ENCODE results near the gene KIF6.

Gene KIF6

GRCh38 chr6:39664173-39664572 is 61.0 kb downstream of the KIF6 start:
- peak; percentile 14 for DNase-seq (ENCODE audit: low spot score)

DNA sequence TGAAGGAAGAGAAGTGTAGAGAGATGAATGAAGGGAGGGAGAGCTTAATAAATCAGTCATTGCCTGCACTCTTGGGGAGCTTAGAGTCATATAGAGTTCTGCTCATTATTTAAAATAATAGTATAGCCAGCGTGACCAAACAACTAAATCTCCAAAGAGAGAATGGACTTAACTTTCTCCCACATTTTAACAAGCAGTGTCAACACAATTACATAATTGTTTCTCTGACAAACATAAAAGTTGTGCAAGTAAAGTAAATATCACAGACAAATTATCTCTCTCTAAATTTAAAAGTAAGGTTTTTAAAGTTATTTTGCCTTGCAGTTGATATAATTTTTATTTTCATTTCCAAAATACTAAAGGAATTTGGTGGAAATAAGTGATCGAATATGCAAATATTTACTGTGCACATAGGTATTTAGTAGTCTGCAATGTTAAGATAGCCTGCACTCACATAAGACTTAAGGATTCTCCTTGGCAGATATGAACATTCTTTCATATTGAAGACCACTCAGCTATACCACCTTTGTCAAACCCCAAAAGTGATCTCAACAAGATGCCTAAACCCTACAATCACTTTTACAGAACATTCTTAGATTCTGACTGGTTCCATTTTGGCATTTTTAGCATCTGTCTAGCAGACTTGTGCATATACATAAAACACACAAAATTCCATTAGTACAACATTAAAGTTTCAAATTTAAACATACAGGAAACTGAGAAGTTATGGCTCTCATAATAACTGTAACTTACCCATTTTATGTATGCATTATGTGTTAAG is 67.7 kb downstream of the KIF6 start:
- no peak for DNase-seq (ENCODE audit: low spot score)

GRCh38 chr6:39654121-39654520 is 71.1 kb downstream of the KIF6 start:
- no peak for DNase-seq (ENCODE audit: low spot score)

- no peak for DNase-seq (ENCODE audit: low spot score)
These were observed 71.6 kb downstream of the KIF6 start for GRCh38 chr6:39653612-39654011.

- DNase-seq (ENCODE audit: low spot score) = no peak
These were observed 75.2 kb downstream of the KIF6 start for GRCh38 chr6:39649996-39650395.

GRCh38 chr6:39646751-39647420 is 78.3 kb downstream of the KIF6 start:
- DNase-seq (ENCODE audit: low spot score) = no peak

DNA sequence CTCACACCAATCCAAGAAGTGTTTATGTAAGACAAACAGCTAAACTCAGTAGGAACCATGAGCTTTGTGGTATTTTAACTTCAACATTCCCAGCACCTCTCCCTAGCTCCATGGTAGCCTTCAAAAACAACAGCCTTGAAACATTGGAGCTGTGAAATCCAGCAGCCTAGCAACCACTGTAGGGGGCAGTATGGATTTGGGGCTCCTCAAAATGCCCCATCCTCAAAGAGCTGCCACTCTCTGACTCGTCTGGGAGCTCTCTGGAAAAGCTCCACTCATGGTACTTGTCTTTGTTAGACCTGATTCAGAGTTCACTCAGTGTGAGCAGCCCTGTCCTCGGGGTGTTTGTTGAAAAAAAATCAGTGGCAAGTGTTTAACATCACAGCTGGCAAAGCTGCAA is 82.9 kb downstream of the KIF6 start:
- DNase-seq (ENCODE audit: low spot score) = no peak

- DNase-seq (ENCODE audit: low spot score) = no peak
These were observed 86.9 kb downstream of the KIF6 start for GRCh38 chr6:39638126-39638822.

DNA sequence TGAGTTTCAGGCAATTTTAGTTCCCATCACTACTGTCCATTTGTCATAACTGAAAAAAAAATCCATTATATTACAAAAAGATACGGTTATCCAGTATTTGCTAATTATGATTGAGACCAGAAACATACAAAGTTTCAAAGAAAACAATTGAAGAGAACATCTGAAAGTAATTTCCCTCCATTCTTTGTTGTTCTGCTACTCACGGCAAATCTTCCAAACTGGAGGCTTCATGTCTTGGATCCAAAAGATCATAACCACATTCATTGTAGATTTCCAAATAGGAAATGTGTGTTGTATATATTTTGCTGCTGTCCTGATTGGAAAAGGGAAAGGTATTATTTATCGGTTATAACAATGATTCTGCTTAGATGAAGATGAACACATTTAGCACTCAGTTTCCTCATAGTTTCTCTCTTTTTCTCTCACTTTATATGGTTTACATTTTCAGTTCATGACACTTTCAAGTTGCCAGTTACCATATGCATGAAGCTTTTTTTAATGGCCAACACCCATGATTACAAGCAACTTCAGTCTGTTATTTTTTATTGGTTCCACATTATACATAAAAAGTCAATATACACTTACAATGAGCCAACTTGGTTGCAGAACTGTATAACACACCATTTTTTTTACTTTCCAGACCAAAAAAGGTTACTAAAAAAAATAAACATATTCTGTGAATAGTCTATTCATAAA is 90.4 kb downstream of the KIF6 start:
- no peak for DNase-seq (ENCODE audit: low spot score)

DNA sequence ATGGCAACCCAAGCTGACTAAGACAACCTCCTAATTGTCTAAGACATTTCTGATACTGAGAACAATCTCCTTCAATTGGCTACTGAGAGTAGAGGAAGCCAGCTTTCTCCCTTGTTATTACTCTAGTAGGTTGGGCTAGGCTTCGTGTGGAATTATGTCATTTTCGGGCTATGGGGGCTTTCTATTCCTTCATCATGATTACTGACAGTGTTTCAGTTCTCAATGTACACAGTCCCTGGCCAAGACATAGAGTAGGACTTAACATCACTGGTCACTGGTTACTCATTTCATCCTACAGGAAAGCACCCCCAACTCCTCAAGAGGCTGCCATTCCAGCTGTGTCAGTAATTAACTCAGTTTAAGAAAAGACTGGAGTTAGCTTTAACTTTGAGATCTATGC is 100.0 kb downstream of the KIF6 start:
- DNase-seq (ENCODE audit: low spot score) = no peak

DNA sequence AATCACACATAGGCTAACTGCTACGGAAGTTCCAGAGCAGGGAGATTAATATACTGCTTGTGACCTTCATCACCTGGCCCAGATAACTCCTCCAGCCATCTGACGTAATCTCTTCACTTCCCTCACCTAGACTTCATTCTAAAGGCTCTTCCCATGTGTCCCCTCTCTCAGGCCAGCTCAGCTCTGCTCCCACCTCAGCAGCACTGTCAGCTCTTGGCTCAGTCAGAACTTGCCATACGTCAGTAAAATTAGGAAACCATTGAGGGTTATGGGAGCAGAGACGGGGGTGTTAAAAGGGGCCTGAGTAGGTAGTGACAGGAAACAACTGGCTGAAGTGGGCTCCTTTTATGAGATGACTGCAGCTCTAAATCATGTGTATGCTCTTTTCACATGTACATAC is 101.5 kb downstream of the KIF6 start:
- no peak for DNase-seq (ENCODE audit: low spot score)

GRCh38 chr6:39617520-39617919 is 107.7 kb downstream of the KIF6 start:
- no peak for DNase-seq (ENCODE audit: low spot score)

GRCh38 chr6:39617026-39617425 is 108.2 kb downstream of the KIF6 start:
- no peak for DNase-seq (ENCODE audit: low spot score)

- DNase-seq (ENCODE audit: low spot score) = no peak
These were observed 109.6 kb downstream of the KIF6 start for GRCh38 chr6:39615622-39616021.

DNA sequence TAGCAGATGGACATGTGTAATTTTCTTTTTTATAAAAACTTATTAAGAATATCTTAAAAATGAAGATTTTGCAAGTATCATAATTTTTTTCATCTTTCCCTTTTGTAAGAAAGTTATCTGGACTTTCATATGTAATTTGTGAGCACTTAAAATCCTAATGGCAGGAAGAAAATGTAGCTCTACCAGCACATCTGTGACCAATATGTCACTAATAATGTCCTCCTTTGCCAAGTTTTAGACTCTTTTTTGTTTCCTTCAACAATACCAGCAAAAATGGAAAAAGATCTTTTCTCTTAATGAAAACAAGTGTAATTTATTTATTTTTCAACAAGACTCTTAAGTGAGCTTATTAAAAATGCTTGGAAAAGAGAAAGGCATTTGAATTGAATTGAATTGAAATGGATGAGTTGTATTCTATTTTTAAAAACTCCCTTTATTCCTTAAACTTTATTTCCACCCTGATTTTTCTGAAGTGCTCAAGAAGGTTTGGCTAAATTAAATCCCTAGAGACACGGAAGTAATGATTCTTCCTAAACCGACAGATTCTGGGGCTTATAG is 110.7 kb downstream of the KIF6 start:
- no peak for DNase-seq (ENCODE audit: low spot score)

DNA sequence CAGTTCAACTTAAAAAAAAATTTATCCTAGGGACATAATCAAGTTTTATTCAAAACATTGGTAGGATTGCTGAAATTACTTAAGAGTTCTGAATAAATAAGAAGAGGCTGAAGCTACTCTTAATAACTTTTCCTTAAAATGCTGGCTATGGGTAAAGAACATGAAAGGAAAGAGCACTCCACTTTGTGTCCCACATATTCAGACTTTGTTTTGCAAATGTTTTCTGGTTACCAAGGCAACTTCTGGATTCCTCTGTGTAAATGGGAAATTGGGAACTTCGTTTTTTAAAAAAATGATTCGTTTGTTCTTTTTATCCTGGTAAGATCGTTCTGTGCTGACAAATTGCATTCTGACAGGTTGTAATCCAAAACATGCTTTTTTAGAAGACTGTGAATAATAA is 115.0 kb downstream of the KIF6 start:
- DNase-seq (ENCODE audit: low spot score) = no peak

- DNase-seq (ENCODE audit: low spot score) = no peak
These were observed 116.4 kb downstream of the KIF6 start for GRCh38 chr6:39608652-39609345.

DNA sequence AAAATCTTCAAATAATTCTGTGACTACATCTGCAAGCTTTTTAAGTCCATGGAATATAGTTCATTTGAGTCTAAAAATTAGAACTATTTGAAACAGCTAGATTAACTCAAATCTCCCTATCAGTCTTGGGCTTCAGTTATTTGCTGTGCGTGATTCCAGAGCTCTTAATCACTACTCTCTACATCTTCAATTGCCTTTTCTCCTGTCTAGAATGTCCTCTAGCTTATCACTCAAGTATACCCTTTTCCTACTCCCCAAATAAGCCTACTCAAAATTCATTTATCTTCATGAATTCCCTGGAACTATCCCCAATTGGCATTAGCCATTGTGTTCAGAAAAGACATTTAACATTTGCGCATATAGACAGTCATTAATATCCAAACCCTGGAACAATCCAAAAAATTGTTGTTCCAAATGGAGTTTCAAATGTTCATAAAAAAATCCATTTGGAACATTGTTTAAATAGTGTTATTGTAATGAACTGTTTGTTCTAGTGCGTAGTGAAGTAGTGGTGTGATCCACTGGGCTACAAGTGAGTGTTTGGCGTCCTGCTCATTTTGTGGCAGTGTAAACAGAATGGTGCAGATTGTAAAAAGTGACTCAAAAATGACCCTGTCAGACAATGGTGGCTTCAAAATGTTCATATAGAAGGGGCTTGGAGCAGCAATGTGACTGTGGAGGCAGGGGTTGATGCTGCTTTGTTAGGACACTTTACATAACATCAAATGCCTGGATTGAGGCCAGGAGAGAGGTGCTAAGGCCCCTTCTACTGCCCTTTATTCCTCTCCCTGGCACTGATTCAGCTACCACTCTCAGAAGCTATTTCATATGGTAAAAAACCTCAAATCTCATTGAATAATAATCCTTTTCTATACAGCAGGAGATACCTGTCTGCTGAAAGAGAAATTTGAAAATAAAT is 122.3 kb downstream of the KIF6 start:
- no peak for DNase-seq (ENCODE audit: low spot score)

DNA sequence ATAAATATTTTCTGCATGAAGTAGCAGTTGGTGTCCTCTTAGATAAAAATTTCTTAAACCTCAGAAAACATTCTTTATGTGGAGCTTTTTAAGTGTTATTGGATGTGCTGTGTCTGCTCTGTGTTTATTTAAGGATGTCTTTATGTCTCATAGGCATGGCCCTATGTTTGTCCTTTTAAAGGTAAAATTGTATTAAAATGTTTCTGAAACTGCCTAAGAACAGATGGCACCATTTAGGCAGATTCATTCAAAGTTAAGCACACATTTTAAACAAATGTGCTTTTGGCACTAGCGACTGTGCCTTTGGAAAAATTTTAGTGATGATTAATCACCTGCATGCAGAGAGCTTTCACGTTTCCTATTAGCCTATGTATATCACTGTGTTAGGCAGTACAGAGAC is 125.2 kb downstream of the KIF6 start:
- DNase-seq (ENCODE audit: low spot score) = no peak

GRCh38 chr6:39599341-39599740 is 125.9 kb downstream of the KIF6 start:
- no peak for DNase-seq (ENCODE audit: low spot score)

- no peak for DNase-seq (ENCODE audit: low spot score)
These were observed 130.9 kb downstream of the KIF6 start for GRCh38 chr6:39594285-39594684.

All from NAMALWA (cell line).